Fibroblast of villous mesenchyme (primary cell): ENCODE results near the gene ERMARD. TPM values are rescaled to one million over a fixed set of nuclear protein-coding genes. Genes with fewer than 3 reads are reported as not detected.

Source experiments
- DNase-seq: peaks from one replicate; pipeline ENCODE4 v3.0.0-alpha.2; 2010; ENCODE audit warnings: low read depth
- H3K4me3 ChIP-seq: 2 replicates; pipeline ENCODE4 v1.5.1; 2011; ENCODE audit warnings: low read depth, mild to moderate bottlenecking, low read length
- total RNA-seq: library from RNA; depleted of rRNA; stranded (reverse); fragments of >200 nt; gene quantifications from 2 replicates; pipeline ENCODE4 v1.2.3, GENCODE V29; 2012
- TF ChIP-seq, protein P1 (sequence below): IDR thresholded peaks from 2 replicates; pipeline ENCODE4 v1.5.1; 2012; ENCODE audit warnings: low read depth, mild to moderate bottlenecking, low read length; ENCODE audit not compliant: insufficient read depth

The ERMARD gene
- total RNA-seq, 1 donor = 28.5 TPM

DNA sequence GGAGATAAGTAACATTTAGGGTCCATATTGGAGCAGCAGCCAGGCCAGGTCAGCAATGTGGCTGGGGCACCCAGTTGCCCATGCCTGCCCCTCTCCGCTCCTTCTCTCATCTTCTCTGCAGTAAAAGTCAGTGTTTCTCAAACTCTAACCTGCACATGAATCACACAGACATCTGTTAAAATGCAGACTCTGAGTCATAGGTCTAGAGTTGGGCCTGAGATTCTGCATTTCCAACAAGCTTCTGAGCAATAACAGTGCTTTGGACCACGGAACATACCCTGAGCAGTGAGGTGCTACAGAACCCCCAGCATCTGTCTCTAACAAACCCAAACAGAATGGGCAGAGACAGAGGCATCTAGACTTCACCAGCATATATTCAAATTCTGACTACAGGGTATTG lies 37.2 kb upstream of the ERMARD start:
- TF ChIP-seq, protein P1, sequence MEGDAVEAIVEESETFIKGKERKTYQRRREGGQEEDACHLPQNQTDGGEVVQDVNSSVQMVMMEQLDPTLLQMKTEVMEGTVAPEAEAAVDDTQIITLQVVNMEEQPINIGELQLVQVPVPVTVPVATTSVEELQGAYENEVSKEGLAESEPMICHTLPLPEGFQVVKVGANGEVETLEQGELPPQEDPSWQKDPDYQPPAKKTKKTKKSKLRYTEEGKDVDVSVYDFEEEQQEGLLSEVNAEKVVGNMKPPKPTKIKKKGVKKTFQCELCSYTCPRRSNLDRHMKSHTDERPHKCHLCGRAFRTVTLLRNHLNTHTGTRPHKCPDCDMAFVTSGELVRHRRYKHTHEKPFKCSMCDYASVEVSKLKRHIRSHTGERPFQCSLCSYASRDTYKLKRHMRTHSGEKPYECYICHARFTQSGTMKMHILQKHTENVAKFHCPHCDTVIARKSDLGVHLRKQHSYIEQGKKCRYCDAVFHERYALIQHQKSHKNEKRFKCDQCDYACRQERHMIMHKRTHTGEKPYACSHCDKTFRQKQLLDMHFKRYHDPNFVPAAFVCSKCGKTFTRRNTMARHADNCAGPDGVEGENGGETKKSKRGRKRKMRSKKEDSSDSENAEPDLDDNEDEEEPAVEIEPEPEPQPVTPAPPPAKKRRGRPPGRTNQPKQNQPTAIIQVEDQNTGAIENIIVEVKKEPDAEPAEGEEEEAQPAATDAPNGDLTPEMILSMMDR = no peak
- DNase-seq = no peak
- H3K4me3 ChIP-seq = no peak overlapping the region

DNA sequence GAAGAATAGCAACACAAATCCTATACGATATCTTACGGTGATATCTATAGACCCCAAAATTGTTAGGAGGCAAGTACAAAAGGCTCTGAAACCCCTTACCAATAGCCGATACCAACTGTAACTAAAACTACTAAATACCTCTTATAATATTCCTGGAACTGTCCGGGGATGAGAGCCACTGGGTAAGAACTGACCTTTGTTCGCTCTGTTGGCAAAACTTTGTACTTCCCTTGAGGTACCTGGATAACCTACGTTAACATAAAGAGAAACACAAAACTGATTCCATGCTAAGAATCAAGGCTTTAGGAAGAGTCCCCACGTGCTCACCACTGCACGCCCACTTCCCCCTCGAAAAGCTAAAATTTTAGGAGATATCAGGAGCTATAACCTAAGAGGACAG lies 36.8 kb upstream of the ERMARD start:
- TF ChIP-seq, protein P1 = no peak
- no peak for DNase-seq
- H3K4me3 ChIP-seq = no peak overlapping the region

DNA sequence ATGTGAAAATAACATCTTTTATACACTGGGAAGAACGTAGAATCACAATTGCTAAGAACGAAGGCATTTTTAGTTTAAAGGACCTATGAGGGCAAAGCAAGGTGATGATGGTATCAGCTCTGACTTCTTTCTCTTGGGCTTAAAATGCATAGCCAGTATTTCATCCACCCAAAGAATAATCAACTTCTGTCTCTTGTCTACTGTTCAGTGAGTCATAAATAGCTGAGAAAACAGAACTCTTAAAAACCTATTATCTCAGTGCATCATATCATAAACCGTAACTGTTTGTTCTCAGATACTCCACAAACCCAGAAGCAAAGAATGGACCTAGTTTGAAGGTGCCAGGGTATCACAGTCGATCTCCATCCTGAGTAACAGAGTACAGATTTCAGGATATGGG lies 32.3 kb upstream of the ERMARD start:
- TF ChIP-seq, protein P1 = no peak
- no peak overlapping the region for H3K4me3 ChIP-seq
- no peak for DNase-seq

DNA sequence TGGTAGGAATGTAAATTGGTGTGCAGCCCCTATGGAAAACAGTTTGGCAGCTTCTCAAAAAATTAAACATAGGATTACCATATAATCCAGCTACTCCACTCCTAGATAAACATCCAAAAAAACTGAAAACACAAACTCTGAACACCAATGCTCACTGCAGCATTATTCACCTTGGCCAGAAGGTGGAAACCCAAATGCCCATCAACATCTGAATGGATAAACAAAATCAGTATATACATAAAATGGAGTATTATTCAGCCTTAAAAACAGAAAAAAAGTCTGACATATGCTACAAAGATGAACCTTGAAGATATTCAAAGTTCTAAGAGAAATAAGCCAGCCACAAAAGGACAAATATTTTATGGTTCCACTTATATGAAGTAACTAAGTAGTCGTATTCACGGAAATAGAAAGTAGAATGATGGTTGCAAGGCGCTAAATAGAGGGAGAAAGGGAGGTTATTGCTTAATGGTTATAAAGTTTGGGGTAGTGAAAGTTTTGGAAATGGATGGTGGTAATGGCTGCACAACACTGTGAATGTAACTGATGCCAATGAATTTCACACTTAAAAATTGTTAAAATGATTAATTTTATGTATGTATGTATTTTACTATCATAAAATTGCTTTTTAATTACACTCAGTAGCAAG lies 31.1 kb upstream of the ERMARD start:
- TF ChIP-seq, protein P1 = peak; percentile 6
- DNase-seq = no peak
- H3K4me3 ChIP-seq = no peak overlapping the region

DNA sequence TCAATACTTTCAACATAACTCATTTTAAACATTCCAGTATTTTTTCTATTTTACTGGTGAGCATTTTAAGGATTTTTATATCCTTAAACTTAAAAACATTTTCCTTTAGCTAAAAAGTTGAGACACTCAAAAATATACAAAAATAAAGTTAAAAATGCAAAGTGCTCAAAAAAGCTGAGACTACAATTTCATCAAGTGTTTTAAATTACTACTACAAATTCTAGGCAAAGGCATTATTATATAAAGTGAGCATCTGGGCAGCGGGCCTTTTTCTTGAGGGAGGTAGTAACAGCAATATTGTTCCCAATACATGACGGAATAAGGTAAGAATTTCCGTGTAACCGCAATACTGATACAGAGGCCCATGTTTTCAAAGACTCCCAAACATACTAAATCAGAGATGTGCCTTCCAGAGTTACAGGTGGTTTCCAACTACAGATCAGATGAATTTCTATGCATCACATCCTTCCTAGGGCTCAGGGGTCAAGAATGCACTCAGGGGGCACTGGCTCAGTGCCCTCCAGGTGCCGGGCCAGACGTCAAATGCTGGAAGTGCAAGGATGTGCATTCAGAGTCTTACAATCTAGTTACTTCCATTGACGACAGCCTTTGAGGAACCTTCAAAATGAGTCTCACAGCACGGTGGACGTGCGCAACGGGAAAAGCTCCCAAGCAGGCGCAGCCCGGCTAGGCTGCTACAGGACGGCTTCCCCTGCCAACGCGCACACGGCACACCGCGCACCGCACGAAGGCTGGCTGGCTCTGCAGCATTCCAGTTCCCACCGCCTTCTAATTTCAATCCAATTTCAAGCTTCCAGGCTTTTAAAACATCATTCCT lies 28.8 kb upstream of the ERMARD start:
- H3K4me3 ChIP-seq = peak overlapping the region; percentile 66
- TF ChIP-seq, protein P1 = no peak
- DNase-seq = peak; percentile 79

DNA sequence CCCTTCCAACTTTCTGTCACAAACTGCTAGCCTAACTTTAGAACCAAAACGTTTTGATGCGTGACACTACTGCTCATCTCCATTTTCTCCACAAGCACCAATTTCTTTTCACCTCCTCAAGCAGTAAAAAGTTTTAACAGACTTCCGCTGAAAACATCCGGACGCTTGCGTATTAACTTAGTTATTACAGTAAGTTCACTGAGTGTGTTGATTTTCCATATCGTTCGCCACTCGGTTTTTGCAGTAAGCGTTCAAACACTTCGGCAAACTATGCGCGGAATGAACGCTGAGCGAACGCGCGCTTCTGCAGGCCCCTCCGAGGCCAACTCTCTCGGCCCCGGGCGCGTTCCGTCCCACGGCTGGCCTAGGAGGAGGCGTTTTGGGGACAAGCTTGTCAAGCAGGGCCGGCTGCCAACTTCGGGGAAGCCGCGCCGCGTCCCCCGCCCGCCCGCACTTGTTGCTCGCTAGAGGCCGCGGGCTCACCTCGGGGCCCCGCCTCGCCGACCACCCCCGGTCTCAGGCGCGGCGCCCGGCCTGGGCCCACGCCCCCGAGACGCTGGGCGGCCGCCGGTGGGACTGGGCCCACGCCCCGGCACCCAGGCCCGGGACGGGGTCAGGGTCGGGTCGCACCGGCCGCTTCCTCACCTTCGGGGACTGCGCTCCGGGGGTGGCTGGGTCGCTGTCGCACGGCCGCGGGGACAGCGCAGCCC lies 28.1 kb upstream of the ERMARD start:
- peak; percentile 76 for DNase-seq
- peak overlapping the region; percentile 66 for H3K4me3 ChIP-seq
- TF ChIP-seq, protein P1 = no peak
